ENCODE results near the gene DLG2. TPM values are rescaled to one million over a fixed set of nuclear protein-coding genes. Genes with fewer than 3 reads are reported as not detected.
"Not testable (repeated sequence)": the region's sequence is repeated elsewhere in the genome, so short reads cannot be mapped to it uniquely, and the experiment has no call there.

The DLG2 gene
- total RNA-seq, 3 donors from 2014 or later = 4.3 to 12.3 (median 6.9) TPM

GRCh38 chr11:85257837-85258236, 369.3 kb downstream of the DLG2 start:
- Histone ChIP-seq H3K9me3 (peaks cover 0 to 5% of the 10 kb centered on the region in 2 donors), H3K36me3 (no peaks in the 10 kb centered on the region), H3K4me3 (no peak overlapping the region), H3K4me1 (no peaks in the 10 kb centered on the region), H3K27me3 (no peaks in the 10 kb centered on the region), H3K27ac (no peak overlapping the region)
- TF ChIP-seq POLR2AphosphoS5 (IDR thresholded peaks at IDR 0.05) = no peak
- no peak for TF ChIP-seq POLR2A (IDR thresholded peaks at IDR 0.05)
- no peak for TF ChIP-seq CTCF (IDR thresholded peaks at IDR 0.05)
- intact Hi-C loops (cut with DNase I; ENCODE audit: low total_unique reads) = no loop called here
- DNase-seq (ENCODE audit: low spot score in 2 of 2) = no peak

DNA sequence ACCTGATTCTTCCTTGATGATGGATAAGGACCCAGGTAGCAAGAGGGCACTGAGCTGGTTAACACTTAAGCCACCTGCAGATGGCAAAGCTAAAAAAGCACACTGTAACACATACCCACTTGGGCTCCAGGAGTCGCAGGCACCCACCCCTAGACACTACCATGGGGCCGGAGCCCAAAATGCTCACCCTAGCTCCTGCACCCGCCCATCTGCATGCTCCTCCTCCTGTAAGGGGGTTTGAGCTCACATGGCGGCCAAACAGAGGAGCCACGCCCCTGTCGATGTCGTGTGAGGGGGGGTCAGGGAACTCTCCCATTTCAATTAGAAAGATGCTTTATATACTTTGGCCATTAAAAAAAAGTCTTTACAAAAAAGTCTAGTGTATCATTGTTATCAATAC, 370.7 kb downstream of the DLG2 start:
- no peaks in the 10 kb centered on the region for H3K27me3 ChIP-seq
- H3K9me3 ChIP-seq = peaks cover 0 to 5% of the 10 kb centered on the region in 2 donors
- intact Hi-C loops (cut with DNase I; ENCODE audit: low total_unique reads) = no loop called here
- no peak overlapping the region for H3K4me3 ChIP-seq
- no peaks in the 10 kb centered on the region for H3K36me3 ChIP-seq
- H3K27ac ChIP-seq = no peak overlapping the region
- TF ChIP-seq POLR2A (IDR thresholded peaks at IDR 0.05) (no peak), POLR2AphosphoS5 (IDR thresholded peaks at IDR 0.05) (no peak), CTCF (IDR thresholded peaks at IDR 0.05) (no peak)
- no peaks in the 10 kb centered on the region for H3K4me1 ChIP-seq
- no peak for DNase-seq (ENCODE audit: low spot score in 2 of 2)

GRCh38 chr11:85249482-85249881, 377.7 kb downstream of the DLG2 start:
- Histone ChIP-seq H3K9me3 (peaks cover 0 to 5% of the 10 kb centered on the region in 2 donors), H3K4me1 (no peaks in the 10 kb centered on the region)
- intact Hi-C loops (cut with DNase I; ENCODE audit: low total_unique reads) = no loop called here

DNA sequence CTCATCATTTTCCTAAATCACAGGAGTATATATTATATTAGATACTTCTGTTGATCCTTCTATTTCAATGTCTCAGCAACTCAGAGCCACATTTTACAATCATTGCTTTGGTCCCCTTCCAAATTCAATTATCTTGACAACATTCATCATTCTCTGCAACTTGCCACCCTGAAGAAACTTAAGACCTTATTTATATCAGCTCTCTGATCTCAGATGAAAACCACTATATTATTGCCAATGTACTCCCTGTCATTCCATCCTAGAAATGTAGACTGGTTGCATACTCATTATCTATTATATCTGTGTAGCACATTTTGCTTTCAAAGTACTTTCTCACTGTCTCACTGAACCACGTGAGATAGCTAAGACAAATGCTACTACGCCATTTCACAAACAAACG, 379.3 kb downstream of the DLG2 start:
- Histone ChIP-seq H3K27me3 (no peaks in the 10 kb centered on the region), H3K4me1 (no peaks in the 10 kb centered on the region), H3K4me3 (no peak overlapping the region), H3K36me3 (no peaks in the 10 kb centered on the region), H3K9me3 (no peaks in the 10 kb centered on the region), H3K27ac (no peak overlapping the region)
- intact Hi-C loops (cut with DNase I; ENCODE audit: low total_unique reads) = no loop called here
- DNase-seq (ENCODE audit: low spot score in 2 of 2) = no peak
- TF ChIP-seq POLR2AphosphoS5 (IDR thresholded peaks at IDR 0.05) = no peak
- TF ChIP-seq CTCF (IDR thresholded peaks at IDR 0.05) = no peak
- TF ChIP-seq POLR2A (IDR thresholded peaks at IDR 0.05) = no peak

More at GRCh38 chr11:85249482-85249881, 377.7 kb downstream of the DLG2 start:
- Histone ChIP-seq H3K27ac (no peak overlapping the region), H3K4me3 (no peak overlapping the region), H3K36me3 (no peaks in the 10 kb centered on the region), H3K27me3 (no peaks in the 10 kb centered on the region)
- TF ChIP-seq CTCF (IDR thresholded peaks at IDR 0.05) (no peak), POLR2AphosphoS5 (IDR thresholded peaks at IDR 0.05) (no peak), POLR2A (IDR thresholded peaks at IDR 0.05) (no peak)
- no peak for DNase-seq (ENCODE audit: low spot score in 2 of 2)

- intact Hi-C loops (cut with DNase I; ENCODE audit: low total_unique reads) = no loop called here
- no peak overlapping the region for H3K27ac ChIP-seq
- TF ChIP-seq POLR2AphosphoS5 (IDR thresholded peaks at IDR 0.05) = no peak
- TF ChIP-seq CTCF (IDR thresholded peaks at IDR 0.05) = no peak
- TF ChIP-seq POLR2A (IDR thresholded peaks at IDR 0.05) = no peak
These were observed 388.2 kb downstream of the DLG2 start for GRCh38 chr11:85238906-85239305.

GRCh38 chr11:85238038-85238437, 389.1 kb downstream of the DLG2 start:
- H3K36me3 ChIP-seq; H3K4me1 ChIP-seq; H3K9me3 ChIP-seq; H3K27ac ChIP-seq; H3K27me3 ChIP-seq; H3K4me3 ChIP-seq; intact Hi-C loops (cut with DNase I; ENCODE audit: low total_unique reads); DNase-seq (ENCODE audit: low spot score in 2 of 2): not testable (repeated sequence)

More at GRCh38 chr11:85238906-85239305, 388.2 kb downstream of the DLG2 start:
- H3K4me3 ChIP-seq = no peak overlapping the region
- no peaks in the 10 kb centered on the region for H3K4me1 ChIP-seq
- H3K36me3 ChIP-seq = no peaks in the 10 kb centered on the region
- H3K27me3 ChIP-seq = no peaks in the 10 kb centered on the region
- no peak for DNase-seq (ENCODE audit: low spot score in 2 of 2)
- H3K9me3 ChIP-seq = peaks cover 5 to 10% of the 10 kb centered on the region in 2 donors
